GM18511 (cell line): Measurements from ENCODE around the gene PTPRG.
A peak's percentile ranks its signal among the peaks of the same experiment; 100 is the strongest.
"Not testable (repeated sequence)": the region's sequence is repeated elsewhere in the genome, so short reads cannot be mapped to it uniquely, and the experiment has no call there.

Source experiments
- ATAC-seq: cut with Tn5 transposase; IDR thresholded peaks from one replicate; pipeline ENCODE4 v1.9.1; 2021; ENCODE audit warnings: mild to moderate bottlenecking, moderate library complexity; ENCODE audit not compliant: unreplicated experiment

PTPRG gene

DNA sequence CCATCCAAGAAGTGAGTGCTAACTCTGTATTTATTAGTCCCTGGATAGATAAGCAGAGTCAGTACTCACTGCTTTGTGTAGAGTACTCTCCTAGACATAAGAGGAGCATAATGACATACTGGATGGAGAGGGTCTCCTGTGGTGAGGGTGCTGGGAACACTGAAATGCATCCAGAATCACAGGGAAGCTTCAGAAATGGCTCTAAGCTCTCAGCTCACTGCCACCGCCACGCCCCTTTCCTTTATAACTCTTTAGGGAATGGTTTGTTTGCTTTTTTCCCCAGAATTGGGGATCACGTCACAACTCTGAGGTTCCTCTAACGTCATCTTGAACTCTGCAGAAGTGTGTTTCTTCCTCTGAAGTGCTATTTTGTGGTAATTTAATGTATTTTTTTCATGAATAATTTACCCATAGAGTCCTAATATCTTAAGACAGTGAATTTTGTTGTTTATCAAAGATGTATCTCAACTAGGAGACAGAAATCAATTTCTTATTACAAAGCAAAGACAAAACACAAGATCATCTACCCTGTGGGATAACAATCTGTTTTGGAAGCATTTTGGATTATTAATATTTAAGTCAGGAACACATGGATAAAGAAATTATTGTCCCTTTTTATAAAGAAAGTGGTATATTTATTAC lies 154.6 kb downstream of the PTPRG start:
- no peak for ATAC-seq

DNA sequence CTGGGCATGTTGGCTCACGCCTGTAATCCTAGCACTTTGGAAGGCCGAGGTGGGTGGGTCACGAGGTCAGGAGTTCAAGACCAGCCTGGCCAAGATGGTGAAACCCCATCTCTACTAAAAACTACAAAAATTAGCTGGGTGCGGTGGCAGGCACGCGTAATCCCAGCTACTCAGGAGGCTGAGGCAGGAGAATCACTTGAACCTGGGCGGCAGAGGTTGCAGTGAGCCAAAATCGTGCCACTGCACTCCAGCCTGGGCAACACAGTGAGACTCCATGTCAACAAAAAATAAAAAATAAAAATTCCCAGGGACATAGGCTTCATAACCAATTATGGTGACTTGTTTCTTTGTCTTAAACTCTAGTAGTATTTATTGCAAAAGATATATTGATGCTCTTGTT lies 155.3 kb downstream of the PTPRG start:
- not testable (repeated sequence) for ATAC-seq

GRCh38 chr3:61718565-61718964 lies 157.2 kb downstream of the PTPRG start:
- ATAC-seq = no peak

- ATAC-seq = no peak
These were observed 158.1 kb downstream of the PTPRG start for GRCh38 chr3:61719278-61719977.

DNA sequence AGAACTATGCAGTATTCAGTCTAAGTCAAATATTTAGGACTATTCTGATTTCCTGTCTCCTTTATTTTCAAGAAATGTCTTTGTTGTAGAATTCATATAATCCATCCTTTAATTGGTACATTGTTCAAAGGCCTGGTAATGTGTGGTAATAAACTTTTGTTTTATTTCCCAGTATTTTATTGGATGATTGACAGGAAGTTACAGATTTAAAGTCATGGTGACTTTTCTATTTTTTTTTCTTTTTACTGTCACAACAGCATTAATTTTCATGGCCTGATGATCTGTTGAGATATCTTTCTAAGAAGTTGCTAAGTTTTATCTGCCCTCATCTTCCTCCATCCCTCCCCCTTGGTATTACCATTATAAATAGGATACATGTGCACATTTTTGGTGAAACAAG lies 161.7 kb downstream of the PTPRG start:
- ATAC-seq = no peak

DNA sequence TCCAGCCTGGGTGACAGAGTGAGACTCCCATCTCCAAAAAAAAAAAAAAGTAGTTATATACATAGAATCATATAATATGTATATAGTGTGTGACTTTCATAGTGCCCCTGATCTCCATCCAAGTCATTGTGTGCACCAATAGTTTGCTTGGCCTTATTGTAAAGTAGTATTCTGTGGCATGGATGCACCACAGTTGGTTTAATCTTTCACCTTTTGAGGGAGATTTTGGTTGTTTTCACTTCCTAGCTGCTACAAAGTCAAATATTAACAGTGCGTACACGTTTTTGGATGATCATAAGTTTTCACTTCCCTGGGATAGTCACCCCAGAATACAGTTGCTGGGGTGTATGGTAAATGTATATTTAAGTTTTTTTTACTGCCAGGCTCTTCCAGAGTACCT lies 162.8 kb downstream of the PTPRG start:
- peak; percentile 69 for ATAC-seq

- peak; percentile 39 for ATAC-seq
These were observed 163.4 kb downstream of the PTPRG start for GRCh38 chr3:61724801-61725200.

DNA sequence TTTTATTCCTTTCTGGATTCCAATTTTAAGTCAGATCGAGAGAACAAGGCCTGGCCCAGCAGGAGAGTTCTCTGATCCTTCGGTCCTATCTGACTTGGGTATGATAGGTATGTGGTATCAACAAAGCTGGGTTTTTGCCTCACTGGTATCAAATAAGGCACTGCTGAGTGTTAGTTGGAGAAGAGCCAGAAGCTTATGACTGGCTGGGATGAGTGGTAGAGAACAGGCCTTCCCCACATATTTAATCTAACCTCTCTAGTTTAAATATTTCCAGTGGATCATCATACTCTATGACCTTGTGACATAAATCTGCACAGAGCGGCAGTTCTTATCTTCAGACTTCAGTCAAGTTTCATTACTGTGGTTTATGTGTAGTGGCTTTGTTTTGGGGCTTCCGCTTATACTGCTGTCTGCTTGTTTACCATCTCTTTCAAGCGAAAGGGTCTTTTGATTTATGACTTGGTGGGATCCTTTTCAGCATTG lies 164.5 kb downstream of the PTPRG start:
- ATAC-seq = peak; percentile 39

- ATAC-seq = no peak
These were observed 166.1 kb downstream of the PTPRG start for GRCh38 chr3:61727435-61727834.

GRCh38 chr3:61729038-61729634 lies 167.8 kb downstream of the PTPRG start:
- ATAC-seq = no peak

DNA sequence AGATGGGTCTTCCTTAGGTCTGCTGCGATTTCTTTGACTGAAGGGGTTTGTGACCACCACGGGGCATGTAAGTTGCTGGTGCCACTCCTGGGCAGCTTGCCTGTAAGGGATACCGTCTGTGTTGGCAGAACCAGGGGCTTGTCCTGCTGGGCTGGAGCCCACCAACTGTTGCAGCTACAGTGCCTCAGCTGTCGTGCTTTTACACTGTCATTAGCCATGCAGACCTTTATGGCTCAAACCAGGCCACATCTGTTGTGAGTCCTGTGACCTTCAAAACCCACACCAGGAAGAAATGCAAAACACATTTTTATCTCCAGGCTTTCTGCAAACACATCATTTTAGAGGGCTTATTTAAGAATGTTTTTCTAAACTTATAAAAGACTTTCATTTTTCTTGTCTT lies 168.7 kb downstream of the PTPRG start:
- no peak for ATAC-seq

DNA sequence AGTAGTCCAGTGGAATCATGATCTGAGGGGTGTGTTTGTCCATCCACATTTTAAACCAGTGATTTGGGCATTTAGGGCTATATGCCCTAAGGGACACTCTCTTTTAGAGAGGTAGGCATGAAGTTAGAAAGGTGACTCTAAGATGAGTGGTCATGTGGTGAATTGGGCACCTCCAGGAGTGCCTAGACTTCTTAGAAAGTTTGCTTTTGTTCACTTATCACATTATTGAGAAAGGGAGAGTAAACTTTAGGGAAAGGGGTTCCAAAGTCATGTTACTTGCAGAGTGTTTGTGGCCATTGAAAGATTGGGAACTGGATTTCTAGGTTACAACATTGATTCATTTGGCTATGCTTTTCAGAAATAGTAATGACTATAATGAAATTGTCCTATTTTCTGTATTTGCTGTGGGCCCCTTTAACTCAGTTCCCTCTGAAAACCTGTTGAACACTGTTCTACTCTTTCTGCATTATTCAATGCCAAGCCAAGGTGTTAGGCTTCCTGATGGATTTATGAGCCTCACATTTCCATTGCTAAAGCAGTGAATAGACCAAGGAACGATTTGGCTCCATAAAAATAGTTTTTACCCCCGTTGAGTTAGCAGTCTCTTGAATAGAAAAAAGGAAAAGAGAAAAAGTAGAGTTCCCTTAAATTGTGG lies 169.3 kb downstream of the PTPRG start:
- no peak for ATAC-seq

- no peak for ATAC-seq
These were observed 171.6 kb downstream of the PTPRG start for GRCh38 chr3:61733000-61733399.

GRCh38 chr3:61733876-61734275 lies 172.5 kb downstream of the PTPRG start:
- no peak for ATAC-seq

- ATAC-seq = no peak
These were observed 173.6 kb downstream of the PTPRG start for GRCh38 chr3:61734749-61735686.

DNA sequence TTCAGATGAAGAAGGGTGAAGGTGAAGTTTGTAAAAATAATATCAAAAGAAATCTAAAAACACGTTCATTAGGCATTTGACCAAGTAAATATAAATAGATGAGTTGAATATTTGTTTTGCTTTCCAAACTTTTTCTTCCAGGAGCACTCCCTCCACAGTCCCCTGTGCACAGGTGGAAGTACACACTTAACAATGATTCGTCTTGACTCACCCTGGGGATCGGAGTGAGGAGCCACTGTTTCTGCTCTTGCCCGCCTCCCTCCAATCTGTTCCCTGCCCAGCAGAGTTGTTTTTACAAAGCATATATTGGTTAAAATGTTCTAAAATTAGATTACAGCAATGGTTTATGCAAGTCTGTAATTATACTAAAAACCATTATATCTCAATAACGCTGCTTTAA lies 175.1 kb downstream of the PTPRG start:
- no peak for ATAC-seq

DNA sequence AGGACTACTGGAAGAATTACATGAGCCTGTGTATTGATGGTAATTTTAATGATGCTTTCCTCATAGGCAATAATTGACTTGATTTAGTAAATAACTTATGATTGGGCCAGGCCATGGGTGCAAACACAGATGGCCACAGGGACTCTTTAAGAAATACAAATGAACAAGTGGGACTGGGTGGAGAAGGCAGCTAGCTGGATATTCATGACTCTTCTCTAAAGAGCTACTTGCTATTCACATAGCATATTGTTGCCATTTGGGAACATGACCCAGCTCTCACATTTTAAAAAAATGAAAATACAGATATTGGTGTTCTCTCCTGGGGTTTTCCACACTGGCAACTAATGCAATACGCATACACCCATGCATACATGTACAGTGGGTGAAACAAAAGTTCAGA lies 178.3 kb downstream of the PTPRG start:
- ATAC-seq = no peak

DNA sequence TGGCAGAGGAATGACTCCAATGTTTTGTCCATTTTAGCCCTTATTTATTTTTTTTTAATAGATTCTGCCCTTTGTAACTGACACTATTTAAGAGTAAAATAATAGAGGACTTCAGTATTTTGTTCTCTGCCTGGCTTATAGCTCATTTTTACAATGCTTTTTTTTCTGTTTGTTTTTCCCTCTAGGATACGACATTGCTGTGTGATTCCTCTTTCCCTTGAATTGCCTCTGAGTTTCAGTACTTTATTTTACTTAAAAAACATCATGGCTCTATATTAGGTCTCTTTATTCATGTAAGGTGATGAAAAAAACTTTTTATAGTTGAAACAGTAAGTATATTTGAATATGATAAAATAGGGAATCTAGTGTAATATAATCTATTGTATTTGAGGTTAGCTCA lies 179.1 kb downstream of the PTPRG start:
- no peak for ATAC-seq

DNA sequence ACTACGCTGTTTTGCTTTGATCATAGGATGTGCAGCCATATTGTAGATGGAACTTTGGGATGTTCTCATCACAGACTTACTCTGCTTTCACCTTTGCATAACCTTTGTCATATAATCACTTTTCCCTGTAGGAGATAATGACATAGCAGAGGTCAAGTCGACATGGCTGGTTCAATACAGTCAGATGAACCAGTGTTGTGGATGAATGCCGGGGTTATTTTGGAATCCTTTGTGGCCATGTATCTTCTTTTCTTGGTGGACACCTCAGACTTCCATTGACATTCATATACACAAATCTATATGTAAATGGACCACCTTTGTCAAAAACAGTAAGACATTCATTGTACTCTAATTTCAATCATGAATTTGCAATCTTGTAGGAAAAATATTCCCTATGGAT lies 180.2 kb downstream of the PTPRG start:
- no peak for ATAC-seq

DNA sequence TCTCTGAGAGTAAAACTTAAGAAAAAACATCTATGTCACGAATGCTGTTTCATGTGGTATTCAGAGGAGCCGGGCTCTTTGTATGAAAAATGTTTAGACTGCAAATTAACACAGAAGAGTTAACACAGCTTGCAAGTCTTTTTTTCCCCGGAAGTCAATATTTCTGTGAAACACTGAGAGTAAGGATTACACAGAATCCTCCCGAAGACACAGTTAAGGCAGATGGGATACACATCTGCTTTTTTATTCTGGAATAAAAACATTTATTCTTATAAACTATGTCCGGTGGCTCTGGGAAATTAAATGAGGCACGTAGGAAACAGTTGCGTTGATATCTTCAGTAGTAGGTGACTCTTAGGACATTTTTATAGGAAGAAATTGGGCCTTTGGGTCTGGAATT lies 180.6 kb downstream of the PTPRG start:
- ATAC-seq = no peak

- no peak for ATAC-seq
These were observed 181.7 kb downstream of the PTPRG start for GRCh38 chr3:61743067-61743466.
